HL-60 (cell line): ENCODE measurements around the gene USP31.

Source experiments
- POLR2AphosphoS5 ChIP-seq: IDR thresholded peaks from 2 replicates; pipeline ENCODE4 v1.6.1; 2012; ENCODE audit warnings: low read depth
- REST ChIP-seq: IDR thresholded peaks from 2 replicates; pipeline ENCODE4 v1.6.1; 2012; ENCODE audit warnings: low read depth; ENCODE audit not compliant: insufficient replicate concordance
- TF ChIP-seq, protein P1 (sequence below): IDR thresholded peaks from one replicate; pipeline ENCODE4 v1.5.1; 2011; ENCODE audit warnings: low read length, control low read depth, inconsistent platforms; ENCODE audit not compliant: insufficient read depth

- TF ChIP-seq, protein P1, sequence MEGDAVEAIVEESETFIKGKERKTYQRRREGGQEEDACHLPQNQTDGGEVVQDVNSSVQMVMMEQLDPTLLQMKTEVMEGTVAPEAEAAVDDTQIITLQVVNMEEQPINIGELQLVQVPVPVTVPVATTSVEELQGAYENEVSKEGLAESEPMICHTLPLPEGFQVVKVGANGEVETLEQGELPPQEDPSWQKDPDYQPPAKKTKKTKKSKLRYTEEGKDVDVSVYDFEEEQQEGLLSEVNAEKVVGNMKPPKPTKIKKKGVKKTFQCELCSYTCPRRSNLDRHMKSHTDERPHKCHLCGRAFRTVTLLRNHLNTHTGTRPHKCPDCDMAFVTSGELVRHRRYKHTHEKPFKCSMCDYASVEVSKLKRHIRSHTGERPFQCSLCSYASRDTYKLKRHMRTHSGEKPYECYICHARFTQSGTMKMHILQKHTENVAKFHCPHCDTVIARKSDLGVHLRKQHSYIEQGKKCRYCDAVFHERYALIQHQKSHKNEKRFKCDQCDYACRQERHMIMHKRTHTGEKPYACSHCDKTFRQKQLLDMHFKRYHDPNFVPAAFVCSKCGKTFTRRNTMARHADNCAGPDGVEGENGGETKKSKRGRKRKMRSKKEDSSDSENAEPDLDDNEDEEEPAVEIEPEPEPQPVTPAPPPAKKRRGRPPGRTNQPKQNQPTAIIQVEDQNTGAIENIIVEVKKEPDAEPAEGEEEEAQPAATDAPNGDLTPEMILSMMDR, result no peak
- TF ChIP-seq POLR2AphosphoS5, result no peak
- TF ChIP-seq REST, result no peak
These were observed 36.4 kb upstream of the USP31 start for GRCh38 chr16:23185656-23186055.
